B cell (primary cell): ENCODE data around the gene SOX6. TPM values are rescaled to one million over a fixed set of nuclear protein-coding genes. Genes with fewer than 3 reads are reported as not detected.

Source experiments
- ATAC-seq: fragments of 200-7000 bp; cut with Tn5 transposase; one replicate; pipeline ENCODE4 v1.10.0; 2021; ENCODE audit warnings: low read depth, mild to moderate bottlenecking, moderate number of reproducible peaks, moderate library complexity
- CTCF ChIA-PET: fragments of 350-600 bp; sonication (Branson Sonifier 250); formaldehyde crosslinking; loops from one replicate; lab custom pipeline; 2021; ENCODE audit warnings: antibody characterized with exemption, inconsistent platforms; lab: Charles Lee
- POLR2A ChIA-PET: fragments of 350-600 bp; sonication (Branson Sonifier 250); formaldehyde crosslinking; loops from one replicate; lab custom pipeline; 2021; ENCODE audit warnings: antibody characterized with exemption; lab: Charles Lee
- DNase-seq: peaks from one replicate; pipeline ENCODE4 v3.0.0; 2013
- H2AFZ ChIP-seq: 2 replicates; pipeline ENCODE4 v1.6.1; 2012; ENCODE audit warnings: mild to moderate bottlenecking, low read depth, low read length; ENCODE audit not compliant: insufficient read depth, poor library complexity, severe bottlenecking
- H3K27ac ChIP-seq, 2 donors: 1 replicate in 1 of 2; 2 replicates in 1 of 2; pipeline ENCODE4 v1.5.1; 2012 to 2013; ENCODE audit warnings: low read length in 2 of 2, mild to moderate bottlenecking in 2 of 2, moderate library complexity in 1 of 2
- H3K27me3 ChIP-seq, 4 experiments: fragments of 200-600 bp in 1 of 4; sonication (generic) in 1 of 4; replicated peaks in 1 of 4; 1 replicate in 2 of 4; 2 replicates in 2 of 4; pipeline versions ENCODE4 v1.6.1 to v1.7.0; 2013 to 2016; ENCODE audit warnings: low read length in 3 of 4, mild to moderate bottlenecking in 2 of 4, mixed read lengths in 1 of 4, moderate library complexity in 1 of 4; ENCODE audit not compliant: insufficient read depth in 4 of 4, control insufficient read depth in 3 of 4; ENCODE audit errors: control extremely low read depth in 1 of 4
- H3K36me3 ChIP-seq, 2 experiments: replicated peaks in 1 of 2; 1 replicate in 1 of 2; 2 replicates in 1 of 2; pipeline versions ENCODE4 v1.6.1 to v1.7.1; 2013; ENCODE audit warnings: low read length in 1 of 2; ENCODE audit not compliant: insufficient read depth in 2 of 2, control insufficient read depth in 1 of 2; ENCODE audit errors: control extremely low read depth in 1 of 2, extremely low read depth in 1 of 2
- H3K4me1 ChIP-seq, 2 donors: fragments of 200-600 bp in 1 of 2; sonication (generic) in 1 of 2; 1 replicate in 1 of 2; 2 replicates in 1 of 2; pipeline versions ENCODE4 v1.5.1 to v1.6.1; 2013 to 2017; ENCODE audit warnings: low read length in 2 of 2; ENCODE audit not compliant: control insufficient read depth in 2 of 2, insufficient read depth in 2 of 2
- H3K4me2 ChIP-seq: replicated peaks from 2 replicates; pipeline ENCODE3; 2012; ENCODE audit warnings: mild to moderate bottlenecking, low read depth, low read length; ENCODE audit not compliant: poor library complexity, severe bottlenecking
- H3K4me3 ChIP-seq, 5 experiments: fragments of 200-600 bp in 1 of 5; sonication (generic) in 1 of 5; 1 replicate in 3 of 5; 2 replicates in 2 of 5; pipeline versions ENCODE4 v1.5.1 to v1.7.0; 2011 to 2016; ENCODE audit warnings: low read length in 4 of 5, mild to moderate bottlenecking in 4 of 5, low read depth in 2 of 5, control low read depth in 1 of 5, moderate library complexity in 1 of 5; ENCODE audit not compliant: insufficient read depth in 1 of 5; ENCODE audit errors: control extremely low read depth in 1 of 5, extremely low read depth in 1 of 5
- H3K79me2 ChIP-seq: fragments of 200-600 bp; sonication (generic); one replicate; pipeline ENCODE4 v1.6.0; 2016; ENCODE audit warnings: low read length; ENCODE audit not compliant: control insufficient read depth, insufficient read depth
- H3K9ac ChIP-seq: fragments of 200-600 bp; sonication (generic); 2 replicates; pipeline ENCODE4 v1.6.1; 2017; ENCODE audit warnings: mild to moderate bottlenecking, low read length, moderate library complexity
- H3K9me3 ChIP-seq, 3 donors: one replicate each; pipeline versions ENCODE4 v1.6.1 to v1.7.1; 2013; ENCODE audit warnings: low read length in 2 of 3; ENCODE audit not compliant: control insufficient read depth in 2 of 3, insufficient read depth in 1 of 3; ENCODE audit errors: control extremely low read depth in 1 of 3
- H4K20me1 ChIP-seq: 2 replicates; pipeline ENCODE4 v1.6.0; 2012; ENCODE audit warnings: mild to moderate bottlenecking, low read length; ENCODE audit not compliant: insufficient read depth, control insufficient read depth, poor library complexity, severe bottlenecking
- H3K27ac Mint-ChIP-seq: one replicate; pipeline ENCODE4 v1.8.0; 2021; ENCODE audit warnings: mixed read lengths
- H3K27me3 Mint-ChIP-seq: one replicate; pipeline ENCODE4 v1.8.0; 2021; ENCODE audit warnings: mixed read lengths
- H3K4me1 Mint-ChIP-seq: one replicate; pipeline ENCODE4 v1.8.0; 2021; ENCODE audit warnings: mixed read lengths
- H3K4me3 Mint-ChIP-seq: one replicate; pipeline ENCODE4 v1.8.0; 2021; ENCODE audit warnings: mixed read lengths
- H3K9me3 Mint-ChIP-seq: one replicate; pipeline ENCODE4 v1.8.0; 2022; ENCODE audit warnings: mixed read lengths; ENCODE audit not compliant: insufficient read depth
- EZH2 ChIP-seq: IDR thresholded peaks from 2 replicates; pipeline ENCODE4 v1.6.1; 2012; ENCODE audit warnings: borderline replicate concordance, low read depth, mild to moderate bottlenecking, moderate library complexity, low read length; ENCODE audit not compliant: insufficient read depth, poor library complexity, severe bottlenecking
- WGBS: methylation state at CpG from one replicate; pipeline ENCODE4 v1.1.5; 2013; ENCODE audit warnings: missing lambda C conversion rate; ENCODE audit not compliant: insufficient coverage; 5-methylcytosine and 5-hydroxymethylcytosine counted together
- intact Hi-C: fragments of 100-400 bp; cut with micrococcal nuclease; formaldehyde crosslinking; loops from one replicate; pipeline ENCODE4 v1.10.0; 2022
- polyA plus RNA-seq: library from polyadenylated mRNA; depleted of rRNA; stranded (reverse); fragments of >200 nt; gene quantifications from 2 replicates; pipeline ENCODE4 v1.2.3, GENCODE V29; 2012
- total RNA-seq, 2 donors: library from RNA; stranded (reverse); fragments of 120-200 nt in 1 of 2; gene quantifications; 1 replicate in 1 of 2; 2 replicates in 1 of 2; pipeline versions ENCODE4 v1.2.3 to v1.2.4, GENCODE V29; 2013 to 2022
- TF ChIP-seq, protein P1 (sequence below): fragments of 200-600 bp; IDR thresholded peaks from one replicate; pipeline ENCODE4 v1.8.0; 2022; ENCODE audit warnings: antibody characterized with exemption, mild to moderate bottlenecking

The SOX6 gene
- total and polyA plus RNA-seq, 2 donors (not counting 1 experiment from before 2014, with no cell fraction given), result not detected

DNA sequence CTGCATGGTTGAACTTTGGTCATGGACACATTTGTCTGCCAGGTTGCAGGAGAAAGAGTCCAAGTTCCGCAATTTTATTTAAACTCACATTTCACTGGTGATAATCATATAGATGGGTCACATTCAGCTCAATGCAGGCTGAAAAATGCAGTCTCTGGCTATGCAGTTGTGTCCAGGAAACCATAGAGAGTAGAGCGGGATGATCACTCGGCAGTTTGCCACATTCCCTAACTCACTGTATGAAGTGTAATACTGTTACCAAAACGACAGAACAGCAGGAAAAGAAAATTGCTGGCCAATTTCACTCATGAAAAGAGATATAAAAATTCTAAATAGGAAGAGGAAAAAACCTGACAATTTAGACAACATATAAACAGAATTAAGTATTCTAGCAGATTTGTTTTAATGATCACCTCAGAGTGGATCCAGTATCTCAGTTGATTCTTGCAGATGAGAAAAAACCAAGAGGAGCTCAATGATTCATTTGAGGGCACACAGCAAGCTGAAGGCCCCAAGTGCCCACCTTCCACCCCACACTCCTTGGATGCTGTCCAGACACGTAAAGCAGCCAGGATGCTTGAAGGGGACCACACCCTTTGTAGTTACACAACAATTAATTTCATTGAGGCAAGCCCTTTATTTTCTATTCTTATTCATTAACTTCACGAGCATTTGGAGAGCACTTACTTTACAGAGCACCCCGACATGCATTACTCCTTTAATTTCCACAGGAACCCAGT, 422.3 kb downstream of the SOX6 start:
- H3K4me1 ChIP-seq, result no peaks in the 10 kb centered on the region
- no peak overlapping the region for H3K4me2 ChIP-seq
- CTCF ChIA-PET, result no interaction called here
- peaks cover 3% of the 10 kb centered on the region for H3K9me3 Mint-ChIP-seq
- POLR2A ChIA-PET, result no interaction called here
- no peaks in the 10 kb centered on the region for H3K27me3 Mint-ChIP-seq
- H2AFZ ChIP-seq, result no peak overlapping the region
- no peak overlapping the region for H3K27ac ChIP-seq
- H3K27me3 ChIP-seq, result no peaks in the 10 kb centered on the region
- DNase-seq (no peak), ATAC-seq (no peak)
- H4K20me1 ChIP-seq, result no peaks in the 10 kb centered on the region
- no peaks in the 10 kb centered on the region for H3K36me3 ChIP-seq
- TF ChIP-seq EZH2, result no peak
- TF ChIP-seq, protein P1, sequence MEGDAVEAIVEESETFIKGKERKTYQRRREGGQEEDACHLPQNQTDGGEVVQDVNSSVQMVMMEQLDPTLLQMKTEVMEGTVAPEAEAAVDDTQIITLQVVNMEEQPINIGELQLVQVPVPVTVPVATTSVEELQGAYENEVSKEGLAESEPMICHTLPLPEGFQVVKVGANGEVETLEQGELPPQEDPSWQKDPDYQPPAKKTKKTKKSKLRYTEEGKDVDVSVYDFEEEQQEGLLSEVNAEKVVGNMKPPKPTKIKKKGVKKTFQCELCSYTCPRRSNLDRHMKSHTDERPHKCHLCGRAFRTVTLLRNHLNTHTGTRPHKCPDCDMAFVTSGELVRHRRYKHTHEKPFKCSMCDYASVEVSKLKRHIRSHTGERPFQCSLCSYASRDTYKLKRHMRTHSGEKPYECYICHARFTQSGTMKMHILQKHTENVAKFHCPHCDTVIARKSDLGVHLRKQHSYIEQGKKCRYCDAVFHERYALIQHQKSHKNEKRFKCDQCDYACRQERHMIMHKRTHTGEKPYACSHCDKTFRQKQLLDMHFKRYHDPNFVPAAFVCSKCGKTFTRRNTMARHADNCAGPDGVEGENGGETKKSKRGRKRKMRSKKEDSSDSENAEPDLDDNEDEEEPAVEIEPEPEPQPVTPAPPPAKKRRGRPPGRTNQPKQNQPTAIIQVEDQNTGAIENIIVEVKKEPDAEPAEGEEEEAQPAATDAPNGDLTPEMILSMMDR, result no peak
- intact Hi-C loops, result no loop called here
- H3K27ac Mint-ChIP-seq, result no peak overlapping the region
- no peaks in the 10 kb centered on the region for H3K79me2 ChIP-seq
- peaks cover 0 to 23% (median 0%) of the 10 kb centered on the region in 3 donors for H3K9me3 ChIP-seq
- no peak overlapping the region for H3K4me3 Mint-ChIP-seq
- no peak overlapping the region for H3K4me3 ChIP-seq
- 23% methylated on average over 2 of the region's 7 CpGs for WGBS
- H3K4me1 Mint-ChIP-seq, result no peaks in the 10 kb centered on the region
- no peak overlapping the region for H3K9ac ChIP-seq

DNA sequence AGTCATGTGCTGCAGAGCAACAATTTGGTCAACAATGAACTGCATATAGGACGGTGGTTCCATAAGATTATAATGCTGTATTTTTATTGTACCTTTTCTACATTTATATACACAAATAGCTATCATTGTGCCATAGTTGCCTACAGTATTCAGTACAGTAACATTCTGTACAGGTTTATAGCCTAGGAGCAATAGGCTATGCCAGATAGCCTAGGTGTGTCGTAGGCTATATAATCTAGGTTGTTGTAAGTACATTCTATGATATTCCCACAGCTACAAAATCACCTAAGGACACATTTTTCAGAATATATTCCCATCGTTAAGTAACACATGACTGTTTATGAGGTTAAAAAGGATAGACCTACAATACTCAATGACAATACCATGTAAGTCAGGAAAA, 423.9 kb downstream of the SOX6 start:
- Mint-ChIP-seq H3K9me3 (peaks cover 3% of the 10 kb centered on the region), H3K4me1 (no peaks in the 10 kb centered on the region), H3K27ac (no peak overlapping the region), H3K27me3 (no peaks in the 10 kb centered on the region), H3K4me3 (no peak overlapping the region)
- Histone ChIP-seq H3K4me2 (no peak overlapping the region), H3K36me3 (no peaks in the 10 kb centered on the region), H2AFZ (no peak overlapping the region), H3K27me3 (no peaks in the 10 kb centered on the region), H3K79me2 (no peaks in the 10 kb centered on the region), H3K4me3 (no peak overlapping the region), H4K20me1 (no peaks in the 10 kb centered on the region), H3K27ac (no peak overlapping the region), H3K4me1 (no peaks in the 10 kb centered on the region), H3K9me3 (peaks cover 0 to 13% (median 0%) of the 10 kb centered on the region in 3 donors), H3K9ac (no peak overlapping the region)
- ChIA-PET CTCF (no interaction called here), POLR2A (no interaction called here)
- no peak for ATAC-seq
- TF ChIP-seq, protein P1, result no peak
- no peak for TF ChIP-seq EZH2
- DNase-seq, result no peak
- WGBS, result no CpG with 5 or more reads among the region's 3 CpGs
- intact Hi-C loops, result no loop called here
